Measurements from ENCODE around the gene CCDC177.
"Not testable (repeated sequence)": the region's sequence is repeated elsewhere in the genome, so short reads cannot be mapped to it uniquely, and the experiment has no call there.

Gene CCDC177

GRCh38 chr14:69599431-69599830, 24.8 kb upstream of the CCDC177 start:
- DNase-seq, result not testable (repeated sequence)

- DNase-seq, result no peak
These were observed 20.7 kb upstream of the CCDC177 start for GRCh38 chr14:69595336-69595735.

- DNase-seq, result no peak
These were observed 20.2 kb upstream of the CCDC177 start for GRCh38 chr14:69594846-69595245.

GRCh38 chr14:69593018-69593677, 18.5 kb upstream of the CCDC177 start:
- no peak for DNase-seq

- no peak for DNase-seq
These were observed 16.6 kb upstream of the CCDC177 start for GRCh38 chr14:69591317-69591716.

- DNase-seq, result no peak
These were observed 12.7 kb upstream of the CCDC177 start for GRCh38 chr14:69587389-69587788.

GRCh38 chr14:69586404-69586803, 11.7 kb upstream of the CCDC177 start:
- DNase-seq, result no peak

- no peak for DNase-seq
These were observed 9.7 kb upstream of the CCDC177 start for GRCh38 chr14:69584389-69584788.

GRCh38 chr14:69582829-69583228, 8.2 kb upstream of the CCDC177 start:
- DNase-seq, result no peak

GRCh38 chr14:69582212-69582611, 7.5 kb upstream of the CCDC177 start:
- no peak for DNase-seq

GRCh38 chr14:69581316-69581935, 6.8 kb upstream of the CCDC177 start:
- DNase-seq, result no peak

GRCh38 chr14:69580009-69580577, 5.4 kb upstream of the CCDC177 start:
- peak; percentile 32 for DNase-seq

GRCh38 chr14:69579476-69579875, 4.8 kb upstream of the CCDC177 start:
- no peak for DNase-seq

GRCh38 chr14:69574954-69575295, 254 bp upstream of the CCDC177 start:
- DNase-seq, result no peak

- peak; percentile 64 for DNase-seq
These were observed 824 bp downstream of the CCDC177 start for GRCh38 chr14:69573831-69574262.

- no peak for DNase-seq
These were observed 1.4 kb downstream of the CCDC177 start for GRCh38 chr14:69573205-69573830.

GRCh38 chr14:69572841-69573135, 1.9 kb downstream of the CCDC177 start:
- DNase-seq, result no peak

GRCh38 chr14:69572030-69572840, 2.4 kb downstream of the CCDC177 start:
- DNase-seq, result peak; percentile 76

- no peak for DNase-seq
These were observed 3.1 kb downstream of the CCDC177 start for GRCh38 chr14:69571449-69572029.

- DNase-seq, result no peak
These were observed 3.8 kb downstream of the CCDC177 start for GRCh38 chr14:69570836-69571330.

- no peak for DNase-seq
These were observed 4.8 kb downstream of the CCDC177 start for GRCh38 chr14:69569859-69570258.

- DNase-seq, result no peak
These were observed 7.1 kb downstream of the CCDC177 start for GRCh38 chr14:69567563-69567962.

- DNase-seq, result no peak
These were observed 12.8 kb downstream of the CCDC177 start for GRCh38 chr14:69561893-69562292.
